H1 (cell line): ENCODE data around the gene CDC42SE1. TPM values are rescaled to one million over a fixed set of nuclear protein-coding genes. Genes with fewer than 3 reads are reported as not detected.

ENCODE experiments used
- CTCF ChIA-PET: fragments of 300-600 bp; sonication (Branson Sonifier 250); formaldehyde crosslinking; loops from one replicate; lab custom pipeline; 2021; ENCODE audit not compliant: partially characterized antibody; lab: Charles Lee
- POLR2A ChIA-PET: fragments of 300-600 bp; sonication (Branson Sonifier 250); formaldehyde crosslinking; loops from one replicate; lab custom pipeline; 2021; ENCODE audit warnings: inconsistent platforms; ENCODE audit not compliant: partially characterized antibody; lab: Charles Lee
- DNase-seq, 2 experiments: peaks; one replicate each; pipeline versions ENCODE4 v3.0.0 to v3.0.0-alpha.2; 2010 to 2022; ENCODE audit warnings: low spot score in 2 of 2, low read depth in 1 of 2, mixed read lengths in 1 of 2
- FAIRE-seq: peaks from 2 replicates; lab custom pipeline; 2011; peaks lifted over from hg19 to GRCh38; lab: Jason Lieb, UNC
- H2AFZ ChIP-seq: 2 replicates; pipeline ENCODE4 v1.8.1; 2012; ENCODE audit warnings: low read length, inconsistent platforms
- H2AK5ac ChIP-seq: 2 replicates; pipeline ENCODE4 v1.6.1; 2013; ENCODE audit warnings: low read depth, low read length
- H2BK120ac ChIP-seq: replicated peaks from 2 replicates; pipeline ENCODE3; 2013; ENCODE audit warnings: low read depth, low read length, inconsistent platforms
- H2BK12ac ChIP-seq: 2 replicates; pipeline ENCODE4 v1.6.1; 2013; ENCODE audit warnings: low read depth, low read length
- H2BK15ac ChIP-seq: 2 replicates; pipeline ENCODE4 v1.6.1; 2013; ENCODE audit warnings: low read length
- H2BK20ac ChIP-seq: 2 replicates; pipeline ENCODE4 v1.6.1; 2013; ENCODE audit warnings: low read length
- H2BK5ac ChIP-seq: 2 replicates; pipeline ENCODE4 v1.6.1; 2013; ENCODE audit warnings: low read depth, low read length
- H3K14ac ChIP-seq: 2 replicates; pipeline ENCODE4 v1.6.1; 2013; ENCODE audit warnings: inconsistent platforms; ENCODE audit not compliant: insufficient read length
- H3K18ac ChIP-seq: 2 replicates; pipeline ENCODE4 v1.6.1; 2013; ENCODE audit warnings: low read length; ENCODE audit errors: extremely low read depth
- H3K23ac ChIP-seq: 2 replicates; pipeline ENCODE4 v1.6.1; 2013; ENCODE audit warnings: inconsistent platforms; ENCODE audit not compliant: insufficient read length
- H3K23me2 ChIP-seq: 2 replicates; pipeline ENCODE4 v1.6.1; 2013; ENCODE audit warnings: low read depth, low read length
- H3K27ac ChIP-seq: 2 replicates; pipeline ENCODE4 v1.6.1; 2011; ENCODE audit warnings: low read depth, low read length, inconsistent platforms
- H3K27me3 ChIP-seq, 4 experiments: replicated peaks in 1 of 4; 1 replicate in 1 of 4; 2 replicates in 3 of 4; pipeline versions ENCODE4 v1.6.1 to v1.8.1; 2011 to 2013; ENCODE audit warnings: low read length in 3 of 4, mild to moderate bottlenecking in 3 of 4, inconsistent platforms in 2 of 4, mixed read lengths in 2 of 4, moderate library complexity in 1 of 4; ENCODE audit not compliant: control insufficient read depth in 3 of 4, insufficient read depth in 3 of 4; ENCODE audit errors: extremely low read depth in 1 of 4
- H3K36me3 ChIP-seq, 4 experiments: 2 replicates each; pipeline versions ENCODE4 v1.6.1 to v1.8.1; 2011 to 2013; ENCODE audit warnings: mild to moderate bottlenecking in 4 of 4, low read length in 3 of 4, moderate library complexity in 2 of 4, control low read depth in 1 of 4, inconsistent platforms in 1 of 4; ENCODE audit not compliant: insufficient read depth in 4 of 4, control insufficient read depth in 2 of 4
- H3K4ac ChIP-seq: replicated peaks from 2 replicates; pipeline ENCODE3; 2013; ENCODE audit warnings: low read length, low read depth, mixed read lengths, inconsistent platforms; ENCODE audit not compliant: insufficient read length
- H3K4me1 ChIP-seq, 4 experiments: replicated peaks in 1 of 4; 1 replicate in 1 of 4; 2 replicates in 3 of 4; pipeline versions ENCODE4 v1.6.1 to v1.8.1; 2011 to 2013; ENCODE audit warnings: low read length in 3 of 4, inconsistent platforms in 2 of 4, mixed read lengths in 1 of 4; ENCODE audit not compliant: insufficient read depth in 4 of 4, control insufficient read depth in 3 of 4
- H3K4me2 ChIP-seq, 2 experiments: 2 replicates each; pipeline versions ENCODE4 v1.6.1 to v1.8.1; 2011 to 2013; ENCODE audit warnings: low read depth in 2 of 2, low read length in 2 of 2, control low read depth in 1 of 2, inconsistent platforms in 1 of 2, mild to moderate bottlenecking in 1 of 2; ENCODE audit not compliant: insufficient read depth in 1 of 2
- H3K4me3 ChIP-seq, 4 experiments: fragments of 200-600, 300-600 bp in 1 of 4; sonication (generic), shearing (Covaris generic), sonication (Bioruptor Twin) in 1 of 4; 2 replicates each; pipeline versions ENCODE4 v1.5.1 to v1.8.1; 2011 to 2016; ENCODE audit warnings: low read length in 4 of 4, low read depth in 3 of 4, control low read depth in 2 of 4, inconsistent platforms in 2 of 4, mild to moderate bottlenecking in 2 of 4, mixed read lengths in 1 of 4, moderate library complexity in 1 of 4; ENCODE audit not compliant: insufficient read depth in 2 of 4; ENCODE audit errors: extremely low read depth in 1 of 4
- H3K56ac ChIP-seq: replicated peaks from 2 replicates; pipeline ENCODE3; 2013; ENCODE audit warnings: low read depth, mild to moderate bottlenecking, mixed read lengths, low read length, inconsistent platforms; ENCODE audit not compliant: insufficient read length
- H3K79me1 ChIP-seq: 2 replicates; pipeline ENCODE4 v1.6.1; 2013; ENCODE audit warnings: low read depth, low read length, control low read depth
- H3K79me2 ChIP-seq, 2 experiments: 2 replicates each; pipeline versions ENCODE4 v1.6.1 to v1.8.1; 2012 to 2013; ENCODE audit warnings: low read length in 2 of 2, mild to moderate bottlenecking in 2 of 2, inconsistent platforms in 1 of 2; ENCODE audit not compliant: insufficient read depth in 2 of 2, control insufficient read depth in 1 of 2
- H3K9ac ChIP-seq, 4 experiments: replicated peaks in 1 of 4; 1 replicate in 1 of 4; 2 replicates in 3 of 4; pipeline versions ENCODE4 v1.6.1 to v1.8.1; 2011 to 2013; ENCODE audit warnings: low read depth in 3 of 4, low read length in 3 of 4, control low read depth in 2 of 4, mild to moderate bottlenecking in 2 of 4, moderate library complexity in 2 of 4, inconsistent platforms in 1 of 4; ENCODE audit errors: extremely low read depth in 1 of 4
- H3K9me3 ChIP-seq, 2 experiments: 2 replicates each; pipeline versions ENCODE4 v1.6.1 to v1.8.1; 2012 to 2013; ENCODE audit warnings: mild to moderate bottlenecking in 2 of 2, moderate library complexity in 2 of 2, control low read depth in 1 of 2, inconsistent platforms in 1 of 2, low read depth in 1 of 2, low read length in 1 of 2, mixed read lengths in 1 of 2; ENCODE audit not compliant: insufficient read depth in 2 of 2
- H4K20me1 ChIP-seq, 2 experiments: replicated peaks in 1 of 2; 2 replicates each; pipeline versions ENCODE3 to v1.8.1; 2011 to 2013; ENCODE audit warnings: inconsistent platforms in 2 of 2, low read length in 2 of 2, mild to moderate bottlenecking in 1 of 2; ENCODE audit not compliant: insufficient read depth in 2 of 2, control insufficient read depth in 1 of 2
- H4K5ac ChIP-seq: 2 replicates; pipeline ENCODE4 v1.6.1; 2013; ENCODE audit warnings: low read length, low read depth, mixed read lengths, inconsistent platforms; ENCODE audit not compliant: insufficient read length
- H4K8ac ChIP-seq: 2 replicates; pipeline ENCODE4 v1.8.0; 2013; ENCODE audit warnings: mild to moderate bottlenecking, moderate library complexity, low read length, inconsistent platforms; ENCODE audit not compliant: insufficient read depth; ENCODE audit errors: extremely low read depth
- H4K91ac ChIP-seq: replicated peaks from 2 replicates; pipeline ENCODE3; 2013; ENCODE audit warnings: low read length, mixed read lengths, inconsistent platforms; ENCODE audit not compliant: insufficient read length
- CBX5 ChIP-seq: fragments of 300-800, 300-1000 bp; sonication (generic); IDR thresholded peaks from 2 replicates; pipeline ENCODE4 v1.7.1; 2016; ENCODE audit warnings: antibody characterized with exemption, low read length, low read depth
- CBX8 ChIP-seq: fragments of 300-800, 300-1000 bp; sonication (generic); IDR thresholded peaks from 2 replicates; pipeline ENCODE4 v1.7.1; 2016; ENCODE audit warnings: low read depth, low read length, borderline replicate concordance
- EZH2 ChIP-seq: fragments of 200-600 bp; sonication (generic); IDR thresholded peaks from 2 replicates; pipeline ENCODE4 v1.7.1; 2012; ENCODE audit warnings: low read depth, mild to moderate bottlenecking, moderate library complexity, low read length, inconsistent platforms; ENCODE audit not compliant: severe bottlenecking
- FOSL1 ChIP-seq: IDR thresholded peaks from 2 replicates; pipeline ENCODE4 v1.6.1; 2011; ENCODE audit warnings: mild to moderate bottlenecking, low read depth, low read length, moderate library complexity; ENCODE audit not compliant: insufficient read depth
- POU5F1 ChIP-seq: IDR thresholded peaks from 2 replicates; pipeline ENCODE4 v1.6.1; 2011; ENCODE audit warnings: low read depth, mild to moderate bottlenecking, low read length, moderate library complexity
- WGBS, 2 experiments: shearing (Covaris generic) in 1 of 2; methylation state at CpG; one replicate each; pipeline versions ENCODE4 v1.1.6 to v1.1.7; 2013 to 2015; ENCODE audit warnings: low lambda C conversion rate in 2 of 2, mixed read lengths in 2 of 2, inconsistent platforms in 1 of 2, low coverage in 1 of 2, missing lambda C conversion rate in 1 of 2; ENCODE audit not compliant: insufficient replicate concordance in 2 of 2, insufficient coverage in 1 of 2, insufficient read length in 1 of 2; ENCODE audit errors: extremely low coverage in 1 of 2, missing lambda C conversion rate in 1 of 2; 5-methylcytosine and 5-hydroxymethylcytosine counted together
- polyA plus RNA-seq, 7 experiments: library from polyadenylated mRNA; depleted of rRNA in 3 of 7; stranded (reverse) in 5 of 7; unstranded in 2 of 7; fragments of >200 nt in 5 of 7; fragments of 200-250 nt in 2 of 7; gene quantifications; 1 replicate in 5 of 7; 2 replicates in 1 of 7; 4 replicates in 1 of 7; pipeline versions ENCODE4 v1.2.1 to v1.2.3, GENCODE V29; 2011 to 2013; ENCODE audit warnings: missing spikeins in 2 of 7, mixed read lengths in 2 of 7
- total RNA-seq: library from RNA; stranded (reverse); fragmentation: NEBNext Ultra II Directional; extraction: Animal tissue kit (Norgen Biotek cat#: 25700); gene quantifications from 2 replicates; pipeline ENCODE4 v1.2.1, GENCODE V29; 2021

Gene CDC42SE1
- total and polyA plus RNA-seq, 2 of the 8 experiments (the other 6 are each of a cell fraction or from before 2014, with no cell fraction given), result 30.5 to 74.1 TPM

DNA sequence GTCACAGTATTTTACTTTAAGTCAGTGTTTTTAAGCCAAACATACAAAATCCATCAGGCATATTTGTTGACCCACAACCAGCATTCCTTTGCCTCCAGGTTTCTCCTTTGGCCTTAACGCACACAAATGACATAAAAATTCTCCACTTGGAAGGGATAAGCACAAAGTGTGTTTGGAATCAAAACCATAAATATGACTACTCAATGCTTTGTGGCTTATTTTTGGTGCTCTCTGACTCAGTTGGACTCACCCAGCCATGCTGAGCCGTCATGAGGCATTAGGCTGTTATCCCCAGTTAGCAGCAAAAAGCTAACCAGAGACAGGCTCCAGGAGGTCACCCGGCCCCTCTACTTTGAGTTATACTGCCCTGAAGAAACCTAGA is 50.2 kb downstream of the CDC42SE1 start:
- H3K56ac ChIP-seq, result no peak overlapping the region
- H4K91ac ChIP-seq, result no peak overlapping the region
- H3K36me3 ChIP-seq, result no peaks in the 10 kb centered on the region
- peaks cover 9 to 12% (median 9%) of the 10 kb centered on the region in 4 experiments; a peak in 6 of 7 replicates for H3K4me1 ChIP-seq
- H3K9me3 ChIP-seq, result no peaks in the 10 kb centered on the region
- peaks cover 5% of the 10 kb centered on the region for H3K23me2 ChIP-seq
- H2BK20ac ChIP-seq, result no peak overlapping the region
- H3K9ac ChIP-seq, result peak overlapping the region in 1 of 4 experiments; percentile 49; a peak in 3 of 7 replicates
- whole genome bisulfite sequencing, 2 experiments, result 86% methylated on average over 3 of the region's 3 CpGs; no CpG with 5 or more reads in 1 of the 2 experiments
- TF ChIP-seq EZH2, result no peak
- no peak for TF ChIP-seq FOSL1
- no peak for TF ChIP-seq POU5F1
- TF ChIP-seq CBX8, result no peak
- no peak for TF ChIP-seq CBX5
- H3K27ac ChIP-seq, result no peak overlapping the region
- no peak overlapping the region for H2BK15ac ChIP-seq
- no peak overlapping the region for H3K14ac ChIP-seq
- peak overlapping the region; percentile 66 to 87 for H3K4me2 ChIP-seq
- no peaks in the 10 kb centered on the region for H3K79me1 ChIP-seq
- H3K27me3 ChIP-seq, result no peaks in the 10 kb centered on the region
- CTCF ChIA-PET, result interaction anchor here (0.6 kb wide), 1 partner anchor 55 kb away, joined by 4 read pairs; no protein-coding TSS in a partner anchor
- H4K8ac ChIP-seq, result no peak overlapping the region
- no peak overlapping the region for H3K4ac ChIP-seq
- peak overlapping the region; percentile 77 to 94 (median 86) for H3K4me3 ChIP-seq
- H2BK5ac ChIP-seq, result no peak overlapping the region
- no peak for FAIRE-seq
- no peak overlapping the region for H2AK5ac ChIP-seq
- H2BK120ac ChIP-seq, result no peak overlapping the region
- POLR2A ChIA-PET, result no interaction called here
- H3K18ac ChIP-seq, result no peak overlapping the region
- H2BK12ac ChIP-seq, result no peak overlapping the region
- H3K79me2 ChIP-seq, result peaks cover 0 to 5% of the 10 kb centered on the region in 2 experiments; a peak in 2 of 4 replicates
- H2AFZ ChIP-seq, result peak overlapping the region; percentile 89; the same call in 1 of the 2 replicates
- no peak overlapping the region for H3K23ac ChIP-seq
- H4K20me1 ChIP-seq, result no peaks in the 10 kb centered on the region
- H4K5ac ChIP-seq, result no peak overlapping the region
- no peak for DNase-seq
